Esophagus squamous epithelium (tissue), 5 donors: ENCODE data around the gene CHST1. TPM values are rescaled to one million over a fixed set of nuclear protein-coding genes. Genes with fewer than 3 reads are reported as not detected.

Experiments used
- DNase-seq: peaks from one replicate; lab custom pipeline; 2025; lab: John Stamatoyannopoulos, UW
- H3K27ac ChIP-seq, 4 donors: fragments of 200-600 bp; sonication (generic); one replicate each; pipeline ENCODE4 v1.5.1; 2016 to 2019; ENCODE audit warnings: mild to moderate bottlenecking in 1 of 4
- H3K27me3 ChIP-seq, 4 donors: fragments of 200-600 bp; sonication (generic); 1 replicate in 3 of 4; 2 replicates in 1 of 4; pipeline versions ENCODE4 v1.5.1 to v1.6.0; 2017 to 2021; ENCODE audit warnings: antibody characterized with exemption in 1 of 4
- H3K36me3 ChIP-seq, 3 donors: fragments of 200-600 bp; sonication (generic); one replicate each; pipeline ENCODE4 v1.5.1; 2016 to 2019
- H3K4me1 ChIP-seq, 3 donors: fragments of 200-600 bp; sonication (generic); one replicate each; pipeline ENCODE4 v1.5.1; 2017 to 2019
- H3K4me3 ChIP-seq, 4 donors: fragments of 200-600 bp; sonication (generic); 1 replicate in 3 of 4; 2 replicates in 1 of 4; pipeline ENCODE4 v1.5.1; 2016 to 2019; ENCODE audit warnings: mild to moderate bottlenecking in 2 of 4, moderate library complexity in 1 of 4
- H3K9me3 ChIP-seq, 3 donors: fragments of 200-600 bp; sonication (generic); one replicate each; pipeline ENCODE4 v1.5.1; 2016 to 2019
- CTCF ChIP-seq, 6 experiments: fragments of 450-650 bp in 4 of 6; fragments of 200-600 bp in 2 of 6; sonication (generic) in 2 of 6; IDR thresholded peaks; one replicate each; pipeline ENCODE4 v1.5.1; 2016 to 2019; ENCODE audit warnings: antibody characterized with exemption in 6 of 6, mild to moderate bottlenecking in 4 of 6, moderate library complexity in 4 of 6
- POLR2A ChIP-seq, 4 donors: fragments of 450-650 bp; IDR thresholded peaks; one replicate each; pipeline ENCODE4 v1.6.1; 2017; ENCODE audit warnings: antibody characterized with exemption in 4 of 4, mild to moderate bottlenecking in 4 of 4, moderate library complexity in 3 of 4
- WGBS, 2 donors: methylation state at CpG; one replicate each; pipeline ENCODE4 v1.1.5; 2018; 5-methylcytosine and 5-hydroxymethylcytosine counted together
- intact Hi-C: fragments of 100-400 bp; cut with DNase I; formaldehyde crosslinking; loops from one replicate; pipeline ENCODE4 v1.15.0; 2022
- total RNA-seq, 4 donors: library from RNA; depleted of rRNA; stranded (reverse); fragments of >200 nt; gene quantifications; one replicate each; pipeline ENCODE4 v1.1.0, GENCODE V29; 2016
- donor health status: DM: yes; HTN: yes; CAD: no.

The CHST1 gene
- total RNA-seq, 4 donors from 2014 or later, result 0.27 to 2.7 (median 0.70) TPM

- Histone ChIP-seq H3K9me3 (no peaks in the 10 kb centered on the region), H3K4me3 (no peak overlapping the region), H3K36me3 (no peaks in the 10 kb centered on the region), H3K27me3 (no peaks in the 10 kb centered on the region), H3K4me1 (no peaks in the 10 kb centered on the region), H3K27ac (no peak overlapping the region)
- intact Hi-C loops, result no loop called here
- no peak for DNase-seq
- TF ChIP-seq POLR2A (IDR thresholded peaks at IDR 0.05) (no peak), CTCF (IDR thresholded peaks at IDR 0.05) (no peak)
- 82 to 89% methylated on average over 5 to 8 of the region's 9 CpGs for WGBS, 2 donors
These were observed 9.2 kb upstream of the CHST1 start for GRCh38 chr11:45674481-45675190.

GRCh38 chr11:45673441-45673840, 8.0 kb upstream of the CHST1 start:
- Histone ChIP-seq H3K4me1 (no peaks in the 10 kb centered on the region), H3K27me3 (peaks cover 0 to 2% (median 0%) of the 10 kb centered on the region in 4 donors), H3K4me3 (no peak overlapping the region), H3K9me3 (no peaks in the 10 kb centered on the region), H3K36me3 (no peaks in the 10 kb centered on the region), H3K27ac (no peak overlapping the region)
- intact Hi-C loops, result no loop called here
- TF ChIP-seq POLR2A (IDR thresholded peaks at IDR 0.05) (no peak), CTCF (IDR thresholded peaks at IDR 0.05) (no peak)
- no peak for DNase-seq
- 90 to 95% methylated on average over 2 of the region's 4 CpGs for WGBS, 2 donors

GRCh38 chr11:45672593-45672992, 7.2 kb upstream of the CHST1 start:
- DNase-seq, result no peak
- TF ChIP-seq CTCF (IDR thresholded peaks at IDR 0.05) (no peak), POLR2A (IDR thresholded peaks at IDR 0.05) (no peak)
- peaks cover 0 to 6% (median 0%) of the 10 kb centered on the region in 4 donors for H3K27me3 ChIP-seq
- 78 to 83% methylated on average over 3 of the region's 3 CpGs for WGBS, 2 donors
- no peaks in the 10 kb centered on the region for H3K36me3 ChIP-seq
- intact Hi-C loops, result no loop called here
- no peak overlapping the region for H3K4me3 ChIP-seq
- no peak overlapping the region for H3K27ac ChIP-seq
- H3K4me1 ChIP-seq, result no peaks in the 10 kb centered on the region
- H3K9me3 ChIP-seq, result no peaks in the 10 kb centered on the region

- DNase-seq, result no peak
- TF ChIP-seq POLR2A (IDR thresholded peaks at IDR 0.05) (no peak), CTCF (IDR thresholded peaks at IDR 0.05) (no peak)
- Histone ChIP-seq H3K4me1 (no peaks in the 10 kb centered on the region), H3K27me3 (peaks cover 0 to 17% (median 0%) of the 10 kb centered on the region in 4 donors), H3K27ac (no peak overlapping the region), H3K9me3 (no peaks in the 10 kb centered on the region), H3K36me3 (no peaks in the 10 kb centered on the region), H3K4me3 (no peak overlapping the region)
- 65 to 68% methylated on average over 2 to 5 of the region's 12 CpGs for WGBS, 2 donors
- intact Hi-C loops, result no loop called here
These were observed 6.1 kb upstream of the CHST1 start for GRCh38 chr11:45671246-45672171.
